H1 (cell line): ENCODE results near the gene PROSER3. TPM values are rescaled to one million over a fixed set of nuclear protein-coding genes. Genes with fewer than 3 reads are reported as not detected.

ENCODE experiments used
- CTCF ChIA-PET: fragments of 300-600 bp; sonication (Branson Sonifier 250); formaldehyde crosslinking; loops from one replicate; lab custom pipeline; 2021; ENCODE audit not compliant: partially characterized antibody; lab: Charles Lee
- POLR2A ChIA-PET: fragments of 300-600 bp; sonication (Branson Sonifier 250); formaldehyde crosslinking; loops from one replicate; lab custom pipeline; 2021; ENCODE audit warnings: inconsistent platforms; ENCODE audit not compliant: partially characterized antibody; lab: Charles Lee
- DNase-seq, 2 experiments: peaks; one replicate each; pipeline versions ENCODE4 v3.0.0 to v3.0.0-alpha.2; 2010 to 2022; ENCODE audit warnings: low spot score in 2 of 2, low read depth in 1 of 2, mixed read lengths in 1 of 2
- FAIRE-seq: peaks from 2 replicates; lab custom pipeline; 2011; peaks lifted over from hg19 to GRCh38; lab: Jason Lieb, UNC
- H2AFZ ChIP-seq: 2 replicates; pipeline ENCODE4 v1.8.1; 2012; ENCODE audit warnings: low read length, inconsistent platforms
- H2AK5ac ChIP-seq: 2 replicates; pipeline ENCODE4 v1.6.1; 2013; ENCODE audit warnings: low read depth, low read length
- H2BK120ac ChIP-seq: replicated peaks from 2 replicates; pipeline ENCODE3; 2013; ENCODE audit warnings: low read depth, low read length, inconsistent platforms
- H2BK12ac ChIP-seq: 2 replicates; pipeline ENCODE4 v1.6.1; 2013; ENCODE audit warnings: low read depth, low read length
- H2BK15ac ChIP-seq: 2 replicates; pipeline ENCODE4 v1.6.1; 2013; ENCODE audit warnings: low read length
- H2BK20ac ChIP-seq: 2 replicates; pipeline ENCODE4 v1.6.1; 2013; ENCODE audit warnings: low read length
- H2BK5ac ChIP-seq: 2 replicates; pipeline ENCODE4 v1.6.1; 2013; ENCODE audit warnings: low read depth, low read length
- H3K14ac ChIP-seq: 2 replicates; pipeline ENCODE4 v1.6.1; 2013; ENCODE audit warnings: inconsistent platforms; ENCODE audit not compliant: insufficient read length
- H3K18ac ChIP-seq: 2 replicates; pipeline ENCODE4 v1.6.1; 2013; ENCODE audit warnings: low read length; ENCODE audit errors: extremely low read depth
- H3K23ac ChIP-seq: 2 replicates; pipeline ENCODE4 v1.6.1; 2013; ENCODE audit warnings: inconsistent platforms; ENCODE audit not compliant: insufficient read length
- H3K23me2 ChIP-seq: 2 replicates; pipeline ENCODE4 v1.6.1; 2013; ENCODE audit warnings: low read depth, low read length
- H3K27ac ChIP-seq: 2 replicates; pipeline ENCODE4 v1.6.1; 2011; ENCODE audit warnings: low read depth, low read length, inconsistent platforms
- H3K27me3 ChIP-seq, 4 experiments: replicated peaks in 1 of 4; 1 replicate in 1 of 4; 2 replicates in 3 of 4; pipeline versions ENCODE4 v1.6.1 to v1.8.1; 2011 to 2013; ENCODE audit warnings: low read length in 3 of 4, mild to moderate bottlenecking in 3 of 4, inconsistent platforms in 2 of 4, mixed read lengths in 2 of 4, moderate library complexity in 1 of 4; ENCODE audit not compliant: control insufficient read depth in 3 of 4, insufficient read depth in 3 of 4; ENCODE audit errors: extremely low read depth in 1 of 4
- H3K36me3 ChIP-seq, 4 experiments: 2 replicates each; pipeline versions ENCODE4 v1.6.1 to v1.8.1; 2011 to 2013; ENCODE audit warnings: mild to moderate bottlenecking in 4 of 4, low read length in 3 of 4, moderate library complexity in 2 of 4, control low read depth in 1 of 4, inconsistent platforms in 1 of 4; ENCODE audit not compliant: insufficient read depth in 4 of 4, control insufficient read depth in 2 of 4
- H3K4ac ChIP-seq: replicated peaks from 2 replicates; pipeline ENCODE3; 2013; ENCODE audit warnings: low read length, low read depth, mixed read lengths, inconsistent platforms; ENCODE audit not compliant: insufficient read length
- H3K4me1 ChIP-seq, 4 experiments: replicated peaks in 1 of 4; 1 replicate in 1 of 4; 2 replicates in 3 of 4; pipeline versions ENCODE4 v1.6.1 to v1.8.1; 2011 to 2013; ENCODE audit warnings: low read length in 3 of 4, inconsistent platforms in 2 of 4, mixed read lengths in 1 of 4; ENCODE audit not compliant: insufficient read depth in 4 of 4, control insufficient read depth in 3 of 4
- H3K4me2 ChIP-seq, 2 experiments: 2 replicates each; pipeline versions ENCODE4 v1.6.1 to v1.8.1; 2011 to 2013; ENCODE audit warnings: low read depth in 2 of 2, low read length in 2 of 2, control low read depth in 1 of 2, inconsistent platforms in 1 of 2, mild to moderate bottlenecking in 1 of 2; ENCODE audit not compliant: insufficient read depth in 1 of 2
- H3K4me3 ChIP-seq, 4 experiments: fragments of 200-600, 300-600 bp in 1 of 4; sonication (generic), shearing (Covaris generic), sonication (Bioruptor Twin) in 1 of 4; 2 replicates each; pipeline versions ENCODE4 v1.5.1 to v1.8.1; 2011 to 2016; ENCODE audit warnings: low read length in 4 of 4, low read depth in 3 of 4, control low read depth in 2 of 4, inconsistent platforms in 2 of 4, mild to moderate bottlenecking in 2 of 4, mixed read lengths in 1 of 4, moderate library complexity in 1 of 4; ENCODE audit not compliant: insufficient read depth in 2 of 4; ENCODE audit errors: extremely low read depth in 1 of 4
- H3K56ac ChIP-seq: replicated peaks from 2 replicates; pipeline ENCODE3; 2013; ENCODE audit warnings: low read depth, mild to moderate bottlenecking, mixed read lengths, low read length, inconsistent platforms; ENCODE audit not compliant: insufficient read length
- H3K79me1 ChIP-seq: 2 replicates; pipeline ENCODE4 v1.6.1; 2013; ENCODE audit warnings: low read depth, low read length, control low read depth
- H3K79me2 ChIP-seq, 2 experiments: 2 replicates each; pipeline versions ENCODE4 v1.6.1 to v1.8.1; 2012 to 2013; ENCODE audit warnings: low read length in 2 of 2, mild to moderate bottlenecking in 2 of 2, inconsistent platforms in 1 of 2; ENCODE audit not compliant: insufficient read depth in 2 of 2, control insufficient read depth in 1 of 2
- H3K9ac ChIP-seq, 4 experiments: replicated peaks in 1 of 4; 1 replicate in 1 of 4; 2 replicates in 3 of 4; pipeline versions ENCODE4 v1.6.1 to v1.8.1; 2011 to 2013; ENCODE audit warnings: low read depth in 3 of 4, low read length in 3 of 4, control low read depth in 2 of 4, mild to moderate bottlenecking in 2 of 4, moderate library complexity in 2 of 4, inconsistent platforms in 1 of 4; ENCODE audit errors: extremely low read depth in 1 of 4
- H3K9me3 ChIP-seq, 2 experiments: 2 replicates each; pipeline versions ENCODE4 v1.6.1 to v1.8.1; 2012 to 2013; ENCODE audit warnings: mild to moderate bottlenecking in 2 of 2, moderate library complexity in 2 of 2, control low read depth in 1 of 2, inconsistent platforms in 1 of 2, low read depth in 1 of 2, low read length in 1 of 2, mixed read lengths in 1 of 2; ENCODE audit not compliant: insufficient read depth in 2 of 2
- H4K20me1 ChIP-seq, 2 experiments: replicated peaks in 1 of 2; 2 replicates each; pipeline versions ENCODE3 to v1.8.1; 2011 to 2013; ENCODE audit warnings: inconsistent platforms in 2 of 2, low read length in 2 of 2, mild to moderate bottlenecking in 1 of 2; ENCODE audit not compliant: insufficient read depth in 2 of 2, control insufficient read depth in 1 of 2
- H4K5ac ChIP-seq: 2 replicates; pipeline ENCODE4 v1.6.1; 2013; ENCODE audit warnings: low read length, low read depth, mixed read lengths, inconsistent platforms; ENCODE audit not compliant: insufficient read length
- H4K8ac ChIP-seq: 2 replicates; pipeline ENCODE4 v1.8.0; 2013; ENCODE audit warnings: mild to moderate bottlenecking, moderate library complexity, low read length, inconsistent platforms; ENCODE audit not compliant: insufficient read depth; ENCODE audit errors: extremely low read depth
- H4K91ac ChIP-seq: replicated peaks from 2 replicates; pipeline ENCODE3; 2013; ENCODE audit warnings: low read length, mixed read lengths, inconsistent platforms; ENCODE audit not compliant: insufficient read length
- ATF3 ChIP-seq: IDR thresholded peaks from 2 replicates; pipeline ENCODE4 v1.6.1; 2011; ENCODE audit warnings: low read depth, mild to moderate bottlenecking, low read length; ENCODE audit not compliant: insufficient read depth
- E2F6 ChIP-seq: IDR thresholded peaks from 2 replicates; pipeline ENCODE4 v1.6.1; 2012; ENCODE audit warnings: inconsistent platforms
- NANOG ChIP-seq: IDR thresholded peaks from 2 replicates; pipeline ENCODE4 v1.6.1; 2011; ENCODE audit warnings: low read length, low read depth, mild to moderate bottlenecking, inconsistent platforms; ENCODE audit not compliant: insufficient read depth, poor library complexity, severe bottlenecking
- RAD21 ChIP-seq, 2 experiments: IDR thresholded peaks in 1 of 2; conservative IDR thresholded peaks in 1 of 2; 2 replicates each; pipeline ENCODE4 v1.6.1; 2011; ENCODE audit warnings: low read depth in 2 of 2, low read length in 2 of 2, improper control_type of control experiment in 1 of 2, inconsistent platforms in 1 of 2, mild to moderate bottlenecking in 1 of 2, moderate library complexity in 1 of 2
- RNF2 ChIP-seq: fragments of 200-900, 300-1000 bp; sonication (generic); IDR thresholded peaks from 2 replicates; pipeline ENCODE4 v1.7.1; 2016; ENCODE audit warnings: borderline replicate concordance, low read depth, mild to moderate bottlenecking, antibody characterized with exemption, low read length; ENCODE audit not compliant: poor library complexity, severe bottlenecking; ENCODE audit errors: missing control alignments
- SP1 ChIP-seq: IDR thresholded peaks from 2 replicates; pipeline ENCODE4 v1.6.1; 2011; ENCODE audit warnings: low read depth, low read length
- SP2 ChIP-seq: IDR thresholded peaks from 2 replicates; pipeline ENCODE4 v1.6.1; 2012; ENCODE audit warnings: mild to moderate bottlenecking, low read length, inconsistent platforms
- TAF7 ChIP-seq: optimal IDR thresholded peaks from 2 replicates; pipeline ENCODE3; 2011; ENCODE audit warnings: low read depth, mild to moderate bottlenecking, inconsistent platforms, low read length, moderate library complexity, borderline replicate concordance
- TCF12 ChIP-seq: IDR thresholded peaks from 2 replicates; pipeline ENCODE4 v1.6.1; 2011; ENCODE audit warnings: low read depth, mild to moderate bottlenecking, low read length
- ZNF274 ChIP-seq: IDR thresholded peaks from 2 replicates; pipeline ENCODE4 v1.7.0; 2012; ENCODE audit warnings: low read length, borderline replicate concordance; ENCODE audit errors: extremely low read depth
- WGBS, 2 experiments: shearing (Covaris generic) in 1 of 2; methylation state at CpG; one replicate each; pipeline versions ENCODE4 v1.1.6 to v1.1.7; 2013 to 2015; ENCODE audit warnings: low lambda C conversion rate in 2 of 2, mixed read lengths in 2 of 2, inconsistent platforms in 1 of 2, low coverage in 1 of 2, missing lambda C conversion rate in 1 of 2; ENCODE audit not compliant: insufficient replicate concordance in 2 of 2, insufficient coverage in 1 of 2, insufficient read length in 1 of 2; ENCODE audit errors: extremely low coverage in 1 of 2, missing lambda C conversion rate in 1 of 2; 5-methylcytosine and 5-hydroxymethylcytosine counted together
- polyA plus RNA-seq, 7 experiments: library from polyadenylated mRNA; depleted of rRNA in 3 of 7; stranded (reverse) in 5 of 7; unstranded in 2 of 7; fragments of >200 nt in 5 of 7; fragments of 200-250 nt in 2 of 7; gene quantifications; 1 replicate in 5 of 7; 2 replicates in 1 of 7; 4 replicates in 1 of 7; pipeline versions ENCODE4 v1.2.1 to v1.2.3, GENCODE V29; 2011 to 2013; ENCODE audit warnings: missing spikeins in 2 of 7, mixed read lengths in 2 of 7
- total RNA-seq: library from RNA; stranded (reverse); fragmentation: NEBNext Ultra II Directional; extraction: Animal tissue kit (Norgen Biotek cat#: 25700); gene quantifications from 2 replicates; pipeline ENCODE4 v1.2.1, GENCODE V29; 2021

The PROSER3 gene
- total and polyA plus RNA-seq, 2 of the 8 experiments (the other 6 are each of a cell fraction or from before 2014, with no cell fraction given): 17.8 to 28.9 TPM

- no peak overlapping the region for H4K8ac ChIP-seq
- no peak overlapping the region for H4K91ac ChIP-seq
- H3K18ac ChIP-seq: no peak overlapping the region
- H3K4me2 ChIP-seq: no peak overlapping the region
- no peaks in the 10 kb centered on the region for H3K79me1 ChIP-seq
- no peak overlapping the region for H3K27ac ChIP-seq
- no peak overlapping the region for H3K56ac ChIP-seq
- H2BK15ac ChIP-seq: 0 out of 2 replicates have a peak overlapping the region, but pooled peaks have one; percentile 53
- H2AFZ ChIP-seq: no peak overlapping the region
- no peak for FAIRE-seq
- H3K27me3 ChIP-seq: peaks cover 0 to 3% (median 0%) of the 10 kb centered on the region in 4 experiments; a peak in 2 of 7 replicates
- H2BK120ac ChIP-seq: no peak overlapping the region
- H2BK20ac ChIP-seq: no peak overlapping the region
- no peak overlapping the region for H2BK12ac ChIP-seq
- TF ChIP-seq ZNF274: no peak
- no peak for TF ChIP-seq NANOG
- no peak for TF ChIP-seq ATF3
- TF ChIP-seq SP2: no peak
- TF ChIP-seq RNF2: no peak
- TF ChIP-seq TCF12: no peak
- no peak for TF ChIP-seq TAF7
- TF ChIP-seq RAD21 (IDR thresholded peaks at IDR 0.05 in 1 of 2, conservative IDR thresholded peaks at IDR 0.05 in 1 of 2; ENCODE audit: low read depth in 2 of 2, low read length in 2 of 2): no peak
- TF ChIP-seq SP1: no peak
- no peak for TF ChIP-seq E2F6
- TF ChIP-seq, all 59 proteins: peak for 0
- Histone ChIP-seq H3K9ac (no peak overlapping the region), H3K79me2 (no peaks in the 10 kb centered on the region), H3K14ac (no peak overlapping the region), H3K4me3 (no peak overlapping the region), H2BK5ac (no peak overlapping the region), H3K4me1 (peaks cover 0 to 4% (median 1%) of the 10 kb centered on the region in 4 experiments; a peak in 4 of 7 replicates), H3K23ac (no peak overlapping the region), H3K36me3 (no peaks in the 10 kb centered on the region), H2AK5ac (no peak overlapping the region), H4K5ac (no peak overlapping the region), H3K4ac (no peak overlapping the region), H3K23me2 (no peaks in the 10 kb centered on the region), H3K9me3 (no peaks in the 10 kb centered on the region), H4K20me1 (no peaks in the 10 kb centered on the region)
- 75 to 100% methylated on average over 1 to 3 of the region's 3 CpGs for WGBS, 2 experiments
- CTCF ChIA-PET: interaction anchor here (0.5 to 2.2 kb wide), 11 partner anchors 10 to 117 kb away, joined by 3 to 13 read pairs (median 5); no protein-coding TSS in a partner anchor
- POLR2A ChIA-PET: no interaction called here
- no peak for DNase-seq
Measured at GRCh38 chr19:35818445-35818844, 60.5 kb downstream of the PROSER3 start.
